NT2/D1 (cell line): ENCODE results near the gene GIMAP8.
A peak's percentile ranks its signal among the peaks of the same experiment; 100 is the strongest.

Experiments
- DNase-seq: peaks from one replicate; pipeline ENCODE4 v3.0.0-alpha.2; 2011; ENCODE audit warnings: low read depth, low spot score
- H3K27me3 ChIP-seq: 2 replicates; pipeline ENCODE4 v1.6.0; 2011; ENCODE audit warnings: mild to moderate bottlenecking; ENCODE audit not compliant: insufficient read length, insufficient read depth
- H3K36me3 ChIP-seq: 2 replicates; pipeline ENCODE4 v1.6.1; 2011; ENCODE audit warnings: mild to moderate bottlenecking, low read length, mixed read lengths; ENCODE audit not compliant: insufficient read depth, insufficient read length
- H3K4me1 ChIP-seq: 2 replicates; pipeline ENCODE4 v1.5.1; 2011; ENCODE audit not compliant: insufficient read depth, insufficient read length
- H3K4me3 ChIP-seq: 2 replicates; pipeline ENCODE4 v1.5.1; 2011; ENCODE audit warnings: low read depth; ENCODE audit not compliant: insufficient read length
- H3K9ac ChIP-seq: 2 replicates; pipeline ENCODE4 v1.6.0; 2011; ENCODE audit warnings: low read depth; ENCODE audit not compliant: insufficient read length
- H3K9me3 ChIP-seq: 2 replicates; pipeline ENCODE4 v1.5.1; 2011; ENCODE audit warnings: mild to moderate bottlenecking, low read length; ENCODE audit not compliant: insufficient read depth
- SUZ12 ChIP-seq: IDR thresholded peaks from 2 replicates; pipeline ENCODE4 v1.6.1; 2011; ENCODE audit not compliant: insufficient read length, insufficient read depth; ENCODE audit errors: extremely low read depth
- YY1 ChIP-seq: IDR thresholded peaks from 2 replicates; pipeline ENCODE4 v1.6.1; 2011; ENCODE audit not compliant: insufficient read length, insufficient read depth
- ZNF274 ChIP-seq: IDR thresholded peaks from 2 replicates; pipeline ENCODE4 v1.6.1; 2011; ENCODE audit warnings: mild to moderate bottlenecking, low read depth, low read length

GIMAP8 gene

GRCh38 chr7:150404172-150404804, 46.1 kb upstream of the GIMAP8 start:
- Histone ChIP-seq H3K27me3 (no peaks in the 10 kb centered on the region), H3K4me3 (peak overlapping the region; percentile 65), H3K36me3 (no peaks in the 10 kb centered on the region), H3K9me3 (no peaks in the 10 kb centered on the region), H3K4me1 (peaks cover 24% of the 10 kb centered on the region), H3K9ac (peak overlapping the region; percentile 94)
- TF ChIP-seq SUZ12 (no peak), ZNF274 (no peak), YY1 (no peak)
- DNase-seq = no peak

GRCh38 chr7:150404805-150405583, 45.4 kb upstream of the GIMAP8 start:
- peak; percentile 81 for DNase-seq
- Histone ChIP-seq H3K9ac (peak overlapping the region; percentile 94), H3K9me3 (no peaks in the 10 kb centered on the region), H3K27me3 (no peaks in the 10 kb centered on the region), H3K36me3 (peaks cover 4% of the 10 kb centered on the region), H3K4me1 (peaks cover 24% of the 10 kb centered on the region), H3K4me3 (peak overlapping the region; percentile 68)
- TF ChIP-seq ZNF274 (no peak), YY1 (peak; percentile 30)

DNA sequence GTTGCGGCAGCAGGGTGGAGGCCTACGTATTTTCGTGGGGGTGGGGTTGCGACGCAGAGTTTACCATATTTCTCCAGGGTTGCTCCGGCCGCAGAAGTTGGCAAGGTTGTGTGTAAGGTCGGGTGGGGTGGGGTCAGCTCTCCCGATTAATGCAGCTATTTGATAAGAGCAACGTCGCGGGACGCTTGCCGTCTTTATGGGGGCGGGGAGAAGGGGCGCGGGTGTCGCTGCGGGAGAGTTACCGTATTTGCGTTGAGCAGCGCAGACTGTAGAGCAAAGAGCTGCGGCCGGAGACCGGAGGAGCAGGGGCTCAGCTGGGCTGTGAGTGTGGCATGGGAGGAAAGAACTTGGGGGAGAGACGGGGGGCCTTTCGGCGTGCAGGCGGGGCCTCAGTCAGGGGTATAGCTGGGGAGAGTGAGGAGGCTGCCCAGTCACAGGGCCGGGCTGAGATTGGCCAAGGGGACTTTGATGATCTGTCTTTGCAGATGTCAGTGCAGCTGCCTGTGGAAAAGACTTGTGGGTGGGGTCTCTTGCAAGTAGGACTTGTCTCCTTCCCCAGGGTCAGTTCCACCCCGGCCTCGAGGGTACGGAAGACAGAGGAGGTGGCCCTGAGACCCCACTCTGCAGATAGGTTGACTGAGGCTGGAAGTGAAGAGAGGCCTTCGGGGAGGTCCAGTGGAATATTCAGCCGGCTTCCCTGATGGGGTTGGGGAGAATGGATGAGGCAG, 44.7 kb upstream of the GIMAP8 start:
- H3K4me3 ChIP-seq = peak overlapping the region; percentile 68
- no peak for DNase-seq
- peaks cover 21% of the 10 kb centered on the region for H3K4me1 ChIP-seq
- peaks cover 12% of the 10 kb centered on the region for H3K36me3 ChIP-seq
- H3K9ac ChIP-seq = peak overlapping the region; percentile 81
- H3K27me3 ChIP-seq = no peaks in the 10 kb centered on the region
- no peak for TF ChIP-seq SUZ12
- TF ChIP-seq ZNF274 = no peak
- TF ChIP-seq YY1 = no peak
- no peaks in the 10 kb centered on the region for H3K9me3 ChIP-seq

GRCh38 chr7:150406312-150406566, 44.2 kb upstream of the GIMAP8 start:
- peak overlapping the region; percentile 68 for H3K4me3 ChIP-seq
- peaks cover 16% of the 10 kb centered on the region for H3K4me1 ChIP-seq
- TF ChIP-seq ZNF274 = no peak
- no peak for TF ChIP-seq SUZ12
- TF ChIP-seq YY1 = no peak
- H3K9me3 ChIP-seq = no peaks in the 10 kb centered on the region
- H3K27me3 ChIP-seq = no peaks in the 10 kb centered on the region
- no peak for DNase-seq
- H3K36me3 ChIP-seq = peaks cover 15% of the 10 kb centered on the region
- peak overlapping the region; percentile 81 for H3K9ac ChIP-seq

DNA sequence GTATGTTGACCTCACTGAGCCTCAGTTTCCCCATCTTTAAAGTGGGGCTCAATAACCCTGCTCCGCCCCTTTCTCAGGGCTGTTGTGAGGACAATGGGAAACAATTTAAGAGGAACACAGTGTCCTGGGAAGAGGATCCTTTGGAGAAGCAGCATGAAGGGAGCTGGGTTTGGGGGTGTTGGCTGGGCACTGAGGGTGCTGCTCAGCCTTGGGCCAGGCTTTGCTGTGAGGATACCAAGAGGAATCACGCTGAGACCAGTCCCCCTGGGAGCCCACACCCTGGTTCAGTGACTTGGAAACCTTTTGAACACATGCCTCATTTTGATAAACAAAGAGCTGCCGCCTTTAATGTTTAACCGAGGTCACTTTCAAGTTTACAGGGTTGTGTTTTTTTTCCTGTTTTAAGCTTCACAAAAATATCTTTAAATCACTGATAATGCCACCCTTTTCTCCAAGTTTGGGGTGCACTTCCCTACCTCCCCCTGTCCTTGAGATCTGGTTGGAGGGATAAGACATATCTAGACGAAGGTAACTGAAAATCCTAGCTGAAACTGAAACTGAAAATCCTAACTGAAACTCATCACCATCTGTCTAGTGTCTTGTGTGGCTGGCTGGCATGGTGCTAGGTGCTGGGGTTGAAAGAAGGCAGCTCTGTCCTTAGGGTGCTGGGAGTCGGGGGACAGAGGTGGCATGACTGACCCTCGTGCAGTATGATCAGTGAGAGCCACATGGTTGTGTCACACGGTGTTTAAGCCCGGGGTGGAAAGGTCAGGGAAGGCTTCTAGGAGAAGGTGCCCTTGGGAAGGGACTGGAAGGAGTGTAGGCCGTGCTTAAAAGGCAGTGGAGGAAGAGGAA, 43.6 kb upstream of the GIMAP8 start:
- Histone ChIP-seq H3K27me3 (no peaks in the 10 kb centered on the region), H3K4me1 (peaks cover 15% of the 10 kb centered on the region), H3K36me3 (peaks cover 18% of the 10 kb centered on the region), H3K4me3 (peak overlapping the region; percentile 68), H3K9ac (peak overlapping the region; percentile 81), H3K9me3 (no peaks in the 10 kb centered on the region)
- TF ChIP-seq ZNF274 (no peak), SUZ12 (no peak), YY1 (no peak)
- DNase-seq = no peak

DNA sequence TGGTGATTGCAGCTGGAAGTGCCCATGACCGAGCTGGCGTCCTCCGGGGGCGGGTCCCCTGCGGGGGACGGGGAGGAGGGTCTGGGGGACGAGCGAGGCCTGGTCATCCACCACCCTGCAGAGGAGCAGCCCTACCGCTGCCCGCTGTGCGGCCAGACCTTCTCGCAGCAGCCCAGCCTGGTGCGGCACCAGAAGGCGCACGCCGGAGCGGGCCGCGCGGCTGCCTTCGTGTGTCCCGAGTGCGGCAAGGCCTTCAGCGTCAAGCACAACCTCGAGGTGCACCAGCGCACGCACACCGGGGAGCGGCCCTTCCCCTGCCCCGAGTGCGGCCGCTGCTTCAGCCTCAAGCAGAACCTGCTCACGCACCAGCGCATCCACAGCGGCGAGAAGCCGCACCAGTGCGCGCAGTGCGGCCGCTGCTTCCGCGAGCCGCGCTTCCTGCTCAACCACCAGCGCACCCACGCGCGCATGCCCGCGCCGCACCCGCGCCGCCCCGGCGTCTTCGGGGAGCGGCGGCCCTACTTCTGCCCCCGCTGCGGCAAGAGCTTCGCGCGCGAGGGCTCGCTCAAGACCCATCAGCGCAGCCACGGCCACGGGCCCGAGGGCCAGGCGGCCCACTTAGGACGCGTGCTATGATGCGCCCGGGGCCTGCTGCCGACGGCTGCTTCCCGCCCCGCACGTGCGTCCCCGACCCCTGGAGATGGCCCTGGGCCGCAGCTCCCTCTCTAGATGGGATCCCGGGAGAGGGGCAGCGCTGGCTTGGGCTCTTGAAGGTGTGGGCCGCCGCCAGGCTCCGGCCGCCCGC, 42.6 kb upstream of the GIMAP8 start:
- H3K4me3 ChIP-seq = no peak overlapping the region
- no peaks in the 10 kb centered on the region for H3K27me3 ChIP-seq
- peaks cover 14% of the 10 kb centered on the region for H3K4me1 ChIP-seq
- H3K36me3 ChIP-seq = peaks cover 18% of the 10 kb centered on the region
- DNase-seq = no peak
- H3K9ac ChIP-seq = no peak overlapping the region
- H3K9me3 ChIP-seq = no peaks in the 10 kb centered on the region
- TF ChIP-seq YY1 (no peak), ZNF274 (no peak), SUZ12 (no peak)
